ENCODE results near the gene AUTS2. TPM values are rescaled to one million over a fixed set of nuclear protein-coding genes. Genes with fewer than 3 reads are reported as not detected.

AUTS2 gene
- total RNA-seq, 1 experiment from 2014 or later, result 50.0 TPM

- no peak for TF ChIP-seq ZBTB21 (CRISPR knock-in tag; IDR thresholded peaks at IDR 0.05; ENCODE audit: borderline replicate concordance)
- TF ChIP-seq, protein P1, sequence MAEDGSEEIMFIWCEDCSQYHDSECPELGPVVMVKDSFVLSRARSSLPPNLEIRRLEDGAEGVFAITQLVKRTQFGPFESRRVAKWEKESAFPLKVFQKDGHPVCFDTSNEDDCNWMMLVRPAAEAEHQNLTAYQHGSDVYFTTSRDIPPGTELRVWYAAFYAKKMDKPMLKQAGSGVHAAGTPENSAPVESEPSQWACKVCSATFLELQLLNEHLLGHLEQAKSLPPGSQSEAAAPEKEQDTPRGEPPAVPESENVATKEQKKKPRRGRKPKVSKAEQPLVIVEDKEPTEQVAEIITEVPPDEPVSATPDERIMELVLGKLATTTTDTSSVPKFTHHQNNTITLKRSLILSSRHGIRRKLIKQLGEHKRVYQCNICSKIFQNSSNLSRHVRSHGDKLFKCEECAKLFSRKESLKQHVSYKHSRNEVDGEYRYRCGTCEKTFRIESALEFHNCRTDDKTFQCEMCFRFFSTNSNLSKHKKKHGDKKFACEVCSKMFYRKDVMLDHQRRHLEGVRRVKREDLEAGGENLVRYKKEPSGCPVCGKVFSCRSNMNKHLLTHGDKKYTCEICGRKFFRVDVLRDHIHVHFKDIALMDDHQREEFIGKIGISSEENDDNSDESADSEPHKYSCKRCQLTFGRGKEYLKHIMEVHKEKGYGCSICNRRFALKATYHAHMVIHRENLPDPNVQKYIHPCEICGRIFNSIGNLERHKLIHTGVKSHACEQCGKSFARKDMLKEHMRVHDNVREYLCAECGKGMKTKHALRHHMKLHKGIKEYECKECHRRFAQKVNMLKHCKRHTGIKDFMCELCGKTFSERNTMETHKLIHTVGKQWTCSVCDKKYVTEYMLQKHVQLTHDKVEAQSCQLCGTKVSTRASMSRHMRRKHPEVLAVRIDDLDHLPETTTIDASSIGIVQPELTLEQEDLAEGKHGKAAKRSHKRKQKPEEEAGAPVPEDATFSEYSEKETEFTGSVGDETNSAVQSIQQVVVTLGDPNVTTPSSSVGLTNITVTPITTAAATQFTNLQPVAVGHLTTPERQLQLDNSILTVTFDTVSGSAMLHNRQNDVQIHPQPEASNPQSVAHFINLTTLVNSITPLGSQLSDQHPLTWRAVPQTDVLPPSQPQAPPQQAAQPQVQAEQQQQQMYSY (CRISPR knock-in tag; IDR thresholded peaks at IDR 0.05), result no peak
These were observed 148.9 kb downstream of the AUTS2 start (continued) for GRCh38 chr7:69747144-69747543.

DNA sequence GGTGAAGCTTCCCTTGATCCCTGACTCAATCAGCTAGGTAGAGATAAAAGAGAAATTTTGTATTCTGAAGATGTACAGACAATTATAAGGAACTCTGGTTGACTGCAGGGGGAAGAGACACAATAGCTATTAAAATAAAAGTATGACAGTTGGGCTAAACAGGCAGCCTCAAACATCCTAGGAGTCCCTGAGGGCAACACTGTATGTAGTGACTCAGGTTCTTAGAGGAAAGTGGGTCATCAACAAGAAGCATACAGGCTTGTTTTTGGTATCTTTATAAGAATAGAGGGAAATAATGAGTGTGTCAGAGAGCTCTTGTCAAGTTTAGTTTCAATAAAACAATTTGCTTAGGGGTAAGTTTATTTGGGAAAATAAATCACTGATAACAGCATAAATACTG lies 150.3 kb downstream of the AUTS2 start:
- no peaks in the 10 kb centered on the region for H3K36me3 Mint-ChIP-seq
- no peak overlapping the region for H3K27ac Mint-ChIP-seq
- no peaks in the 10 kb centered on the region for H3K27me3 Mint-ChIP-seq (ENCODE audit: low read depth)
- no peak for TF ChIP-seq ZNF512 (CRISPR knock-in tag; IDR thresholded peaks at IDR 0.05; ENCODE audit: borderline replicate concordance)
- no peak for TF ChIP-seq ZNF232 (CRISPR knock-in tag; IDR thresholded peaks at IDR 0.05)
- no peak for TF ChIP-seq SMAD4 (CRISPR knock-in tag; IDR thresholded peaks at IDR 0.05)
- TF ChIP-seq, protein P2, sequence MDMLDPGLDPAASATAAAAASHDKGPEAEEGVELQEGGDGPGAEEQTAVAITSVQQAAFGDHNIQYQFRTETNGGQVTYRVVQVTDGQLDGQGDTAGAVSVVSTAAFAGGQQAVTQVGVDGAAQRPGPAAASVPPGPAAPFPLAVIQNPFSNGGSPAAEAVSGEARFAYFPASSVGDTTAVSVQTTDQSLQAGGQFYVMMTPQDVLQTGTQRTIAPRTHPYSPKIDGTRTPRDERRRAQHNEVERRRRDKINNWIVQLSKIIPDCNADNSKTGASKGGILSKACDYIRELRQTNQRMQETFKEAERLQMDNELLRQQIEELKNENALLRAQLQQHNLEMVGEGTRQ (CRISPR knock-in tag; IDR thresholded peaks at IDR 0.05), result no peak
- TF ChIP-seq ZNF396 (CRISPR knock-in tag; IDR thresholded peaks at IDR 0.05; ENCODE audit: borderline replicate concordance), result no peak
- no peak for TF ChIP-seq ATF1 (CRISPR knock-in tag; IDR thresholded peaks at IDR 0.05)
- TF ChIP-seq EMX1 (CRISPR knock-in tag; IDR thresholded peaks at IDR 0.05), result no peak
- TF ChIP-seq KAT7 (CRISPR knock-in tag; IDR thresholded peaks at IDR 0.05; ENCODE audit: borderline replicate concordance), result no peak
- no peak for TF ChIP-seq IRF2 (CRISPR knock-in tag; IDR thresholded peaks at IDR 0.05; ENCODE audit: borderline replicate concordance, low read depth)
- TF ChIP-seq ZNF121 (CRISPR knock-in tag; IDR thresholded peaks at IDR 0.05), result no peak
- no peak for TF ChIP-seq NR2C2 (CRISPR knock-in tag; IDR thresholded peaks at IDR 0.05)
- TF ChIP-seq AR (CRISPR knock-in tag; IDR thresholded peaks at IDR 0.05), result no peak
- no peak for TF ChIP-seq TCF7 (CRISPR knock-in tag; IDR thresholded peaks at IDR 0.05; ENCODE audit: low read depth)
- TF ChIP-seq ZMAT4 (CRISPR knock-in tag; IDR thresholded peaks at IDR 0.05), result no peak
- no peak for TF ChIP-seq ZBTB21 (CRISPR knock-in tag; IDR thresholded peaks at IDR 0.05; ENCODE audit: borderline replicate concordance)
- TF ChIP-seq ZNF423 (CRISPR knock-in tag; IDR thresholded peaks at IDR 0.05), result no peak
- ChIA-PET POLR2A (no interaction called here), CTCF (no interaction called here)
- no peak overlapping the region for H3K4me3 Mint-ChIP-seq
- no peak for DNase-seq (ENCODE audit: low spot score)
- no peak for ATAC-seq
- peaks cover 21% of the 10 kb centered on the region for H3K4me1 Mint-ChIP-seq
- H3K9me3 Mint-ChIP-seq, result peaks cover 7% of the 10 kb centered on the region; the same call in 1 of the 2 replicates
